Stimulated activated CD4-positive, alpha-beta T cell treated with anti-CD3 and anti-CD28 coated beads, Interleukin-4, amount 100 ng/mL, for 4 hours (primary cell): ENCODE results near the gene TMEM178B.
"Not testable (repeated sequence)": the region's sequence is repeated elsewhere in the genome, so short reads cannot be mapped to it uniquely, and the experiment has no call there.

Source experiments
- DNase-seq, 2 experiments: peaks; one replicate each; pipeline ENCODE4 v3.0.0-alpha.2; 2020

The TMEM178B gene

GRCh38 chr7:141322383-141322782 lies 248.5 kb downstream of the TMEM178B start:
- no peak for DNase-seq

DNA sequence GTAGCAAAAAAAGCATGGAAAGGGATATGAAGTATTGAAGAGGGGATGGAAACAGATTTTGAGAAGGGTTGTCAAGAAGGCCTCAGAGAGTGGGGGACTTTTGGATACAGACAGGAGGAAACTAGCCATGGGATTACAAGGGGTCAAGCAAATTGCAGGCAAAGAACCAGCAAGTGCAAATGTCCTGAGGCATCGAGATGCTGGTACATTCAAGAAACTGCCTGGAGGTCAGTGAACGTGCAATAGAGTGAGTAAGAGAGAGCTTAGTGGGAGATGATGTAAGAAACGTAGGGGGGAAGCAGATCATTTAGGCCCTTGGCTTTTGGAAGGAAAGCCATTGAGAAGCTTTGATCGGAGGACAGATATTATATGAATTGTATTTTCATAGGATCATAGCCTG lies 250.0 kb downstream of the TMEM178B start:
- DNase-seq = no peak

GRCh38 chr7:141324870-141325269 lies 251.0 kb downstream of the TMEM178B start:
- no peak for DNase-seq

- DNase-seq = no peak
Measured at GRCh38 chr7:141325275-141325674, 251.4 kb downstream of the TMEM178B start.

GRCh38 chr7:141328290-141328689 lies 254.4 kb downstream of the TMEM178B start:
- DNase-seq = no peak

GRCh38 chr7:141330285-141330684 lies 256.4 kb downstream of the TMEM178B start:
- not testable (repeated sequence) for DNase-seq

DNA sequence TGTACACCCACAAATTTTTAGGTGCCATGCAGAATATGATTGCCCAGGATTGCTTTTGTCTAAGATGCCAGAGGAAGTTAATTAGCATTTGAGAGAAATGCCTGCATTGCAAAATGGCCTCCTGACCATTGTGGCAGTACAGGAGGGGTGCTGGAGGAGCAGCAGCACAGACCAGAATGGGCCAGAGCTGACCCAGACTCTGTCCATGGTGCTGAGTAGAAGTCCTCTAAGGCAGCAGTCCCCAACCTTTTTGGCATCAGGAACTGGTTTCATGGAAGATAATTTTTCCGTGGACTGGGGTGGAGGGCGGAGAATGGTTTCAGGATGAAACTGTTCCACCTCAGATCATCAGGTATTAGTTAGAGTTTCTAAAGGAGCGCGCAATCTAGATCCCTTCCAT lies 259.6 kb downstream of the TMEM178B start:
- no peak for DNase-seq

GRCh38 chr7:141335164-141335563 lies 261.3 kb downstream of the TMEM178B start:
- no peak for DNase-seq

DNA sequence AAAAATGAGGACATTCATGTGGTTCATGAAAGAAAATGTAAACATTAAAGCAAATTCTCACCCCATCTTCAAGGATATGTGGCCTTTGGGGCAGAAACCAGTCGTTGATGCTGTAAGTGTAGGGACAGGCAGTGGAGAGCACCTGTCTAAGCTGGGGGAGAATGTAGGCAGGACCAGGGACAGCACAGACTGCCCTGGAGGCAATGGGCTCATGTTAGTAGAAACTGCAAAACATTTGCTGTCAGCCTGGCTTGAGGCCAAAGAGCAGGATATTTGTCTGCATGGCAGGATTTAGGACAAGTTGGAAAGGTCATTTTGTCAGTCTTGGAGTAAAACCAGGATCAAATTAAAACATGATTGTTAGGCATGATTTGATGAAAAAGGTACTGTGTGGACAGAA lies 265.7 kb downstream of the TMEM178B start:
- no peak for DNase-seq

GRCh38 chr7:141340991-141341390 lies 267.1 kb downstream of the TMEM178B start:
- no peak for DNase-seq

GRCh38 chr7:141342621-141343408 lies 269.0 kb downstream of the TMEM178B start:
- no peak for DNase-seq

DNA sequence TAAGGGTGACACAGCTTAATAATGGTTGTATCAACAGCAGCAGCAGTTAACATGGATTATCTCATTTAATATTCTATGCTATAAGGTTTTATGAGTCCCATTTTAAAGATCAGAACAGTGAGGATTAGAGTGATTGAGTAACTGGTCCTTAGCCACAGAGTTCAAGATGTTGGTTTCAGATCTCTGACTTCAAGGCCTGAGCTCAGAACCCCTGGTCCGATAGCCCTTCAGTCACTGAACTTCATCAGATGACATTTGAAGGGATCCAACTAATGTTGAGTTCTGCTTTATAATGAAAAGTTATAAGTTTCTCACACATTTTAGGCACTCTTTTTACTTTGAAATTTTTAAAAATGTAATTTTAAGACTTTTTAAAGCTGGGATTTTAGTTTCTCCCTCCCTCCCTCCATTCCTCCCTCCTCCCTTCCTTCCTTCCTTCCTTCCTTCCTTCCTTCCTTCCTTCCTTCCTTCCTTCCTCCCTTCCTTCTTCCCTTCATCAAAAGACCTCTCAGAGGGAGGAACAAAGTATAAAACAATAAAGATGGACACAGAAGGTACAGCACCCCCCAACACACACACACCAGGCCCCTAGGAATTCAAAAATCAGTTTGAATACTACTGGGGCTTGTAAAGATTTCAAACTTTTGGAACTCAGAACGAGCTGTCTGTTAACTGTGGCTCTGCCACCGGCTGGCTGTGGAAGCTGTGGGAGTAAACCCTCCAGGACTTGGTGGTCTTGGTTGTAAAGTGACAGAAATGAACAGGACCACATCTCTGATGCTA lies 270.5 kb downstream of the TMEM178B start:
- DNase-seq = no peak

GRCh38 chr7:141348728-141349127 lies 274.9 kb downstream of the TMEM178B start:
- no peak for DNase-seq

DNA sequence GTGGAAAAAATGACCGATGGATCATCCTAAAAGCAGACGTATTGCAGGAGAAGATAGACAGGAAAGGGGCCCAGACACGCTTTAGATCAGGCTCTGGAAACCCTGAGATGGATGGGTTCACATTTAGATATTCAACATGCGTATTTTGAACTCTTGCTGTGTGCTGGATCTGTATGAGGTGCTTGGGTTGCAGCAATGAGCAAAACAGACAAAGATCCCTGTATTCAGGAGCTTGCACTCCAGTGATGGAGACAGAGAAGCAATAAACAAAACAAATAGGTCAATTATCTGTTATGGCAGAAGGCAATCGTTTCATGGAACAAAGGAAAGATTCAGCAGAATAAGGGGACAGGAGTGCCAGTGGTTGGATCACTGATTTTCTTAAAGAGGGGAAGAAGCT lies 275.5 kb downstream of the TMEM178B start:
- no peak for DNase-seq

- DNase-seq = no peak
Measured at GRCh38 chr7:141349804-141350203, 275.9 kb downstream of the TMEM178B start.

DNA sequence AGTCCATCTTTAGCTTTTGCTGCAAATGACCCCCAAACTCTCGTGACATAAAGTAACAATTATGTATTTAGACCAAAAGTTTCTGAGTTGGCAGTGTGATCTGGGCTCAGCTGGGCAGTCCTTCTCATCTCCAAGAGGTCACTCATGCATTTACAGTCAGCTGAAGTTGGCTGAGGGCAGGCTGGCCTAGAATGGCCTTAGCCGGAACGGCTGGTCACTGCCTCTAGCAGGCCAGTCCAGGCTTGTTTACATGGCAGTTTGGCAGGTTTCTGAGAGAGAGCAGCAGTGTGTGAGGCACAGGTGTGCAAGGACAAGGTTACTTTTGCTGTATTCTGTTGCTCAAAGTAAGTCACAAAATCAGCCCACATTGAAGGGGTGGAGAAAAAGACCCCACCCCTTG lies 277.3 kb downstream of the TMEM178B start:
- DNase-seq = no peak

DNA sequence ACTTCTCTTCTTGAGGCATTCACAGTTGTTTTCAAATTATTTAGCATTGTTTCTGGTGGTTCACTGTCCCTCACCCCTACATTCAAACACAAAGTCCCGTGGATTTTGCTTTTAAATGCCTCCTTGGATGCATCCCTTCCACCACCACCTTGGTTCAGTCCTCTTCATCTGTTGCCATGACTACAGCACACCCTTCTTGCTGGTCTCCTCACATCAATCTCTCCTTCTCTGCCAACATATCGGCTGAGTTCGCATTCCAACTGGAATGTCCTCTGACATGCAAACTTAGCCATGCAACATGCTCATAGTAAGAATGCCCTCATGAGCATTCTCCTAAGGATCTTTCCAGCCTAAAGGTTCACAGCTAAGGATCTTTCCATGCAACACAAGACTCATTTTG lies 279.1 kb downstream of the TMEM178B start:
- no peak for DNase-seq

DNA sequence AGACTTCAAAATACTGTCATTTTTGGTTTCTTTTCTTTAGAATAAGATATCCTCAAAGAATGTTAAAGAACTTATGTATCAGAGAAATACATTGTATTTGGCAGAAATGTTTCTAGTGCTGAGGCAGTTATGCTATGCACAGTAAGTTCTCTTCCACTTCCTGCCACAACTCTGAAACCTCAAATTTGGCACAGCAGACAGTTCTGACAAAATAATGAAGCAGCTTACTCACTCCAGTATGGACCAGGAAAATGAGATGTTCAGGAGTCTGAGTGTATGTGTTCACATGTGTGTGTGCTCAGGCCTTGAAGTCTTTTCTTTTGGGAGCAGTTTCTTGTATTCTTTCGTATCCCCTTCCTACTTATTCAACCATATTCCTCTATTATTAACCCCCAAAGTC lies 280.4 kb downstream of the TMEM178B start:
- DNase-seq = no peak

GRCh38 chr7:141355032-141355431 lies 281.2 kb downstream of the TMEM178B start:
- DNase-seq = no peak

GRCh38 chr7:141356161-141356560 lies 282.3 kb downstream of the TMEM178B start:
- DNase-seq = no peak

GRCh38 chr7:141358386-141358785 lies 284.5 kb downstream of the TMEM178B start:
- DNase-seq = no peak

DNA sequence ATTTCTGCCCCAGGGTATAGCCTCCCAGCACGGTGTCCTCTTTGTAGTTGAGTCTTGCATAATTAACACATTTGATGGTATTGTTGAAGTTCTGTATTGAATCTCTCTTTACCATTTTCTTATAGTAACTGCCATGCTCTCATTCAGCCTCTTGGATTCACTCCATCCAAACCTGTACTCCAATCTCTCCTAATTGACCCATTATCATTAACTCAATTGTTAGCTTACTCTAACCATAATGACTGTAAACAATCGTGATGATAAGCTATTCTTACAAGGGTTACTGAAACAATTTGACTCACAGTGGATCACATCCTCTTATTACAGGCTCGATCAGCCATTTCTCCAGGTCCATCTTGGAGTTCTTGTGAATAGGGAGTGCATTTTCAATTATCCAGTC lies 285.4 kb downstream of the TMEM178B start:
- no peak for DNase-seq

DNA sequence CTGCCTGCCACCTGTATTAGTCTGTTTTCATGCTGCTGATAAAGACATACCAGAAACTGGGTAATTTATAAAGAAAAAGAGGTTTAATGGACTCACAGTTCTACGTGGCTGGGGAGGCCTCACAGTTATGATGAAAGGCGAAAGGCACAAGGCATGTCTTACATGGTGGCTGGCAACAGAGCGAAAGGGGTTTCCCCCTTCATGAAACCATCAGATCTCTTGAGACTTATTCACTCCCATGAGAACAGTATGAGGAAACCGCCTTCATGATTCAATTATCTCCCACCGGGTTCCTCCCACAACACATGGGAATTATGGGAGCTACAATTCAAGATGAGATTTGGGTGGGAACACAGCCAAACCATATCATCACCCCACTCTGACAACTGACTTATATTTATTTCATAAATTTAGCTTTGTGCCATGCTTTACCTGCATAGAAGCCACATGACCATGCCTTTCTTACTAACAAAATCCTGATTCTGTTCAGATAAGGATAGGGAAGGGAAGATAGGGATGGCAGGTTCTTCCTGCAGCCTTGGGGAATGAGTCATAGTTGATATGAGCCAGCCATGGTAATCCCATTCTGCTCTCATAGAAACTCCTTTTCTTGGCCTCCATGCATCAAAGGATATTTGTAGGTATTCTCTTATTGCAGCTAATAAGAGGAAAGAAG lies 286.0 kb downstream of the TMEM178B start:
- DNase-seq = no peak

DNA sequence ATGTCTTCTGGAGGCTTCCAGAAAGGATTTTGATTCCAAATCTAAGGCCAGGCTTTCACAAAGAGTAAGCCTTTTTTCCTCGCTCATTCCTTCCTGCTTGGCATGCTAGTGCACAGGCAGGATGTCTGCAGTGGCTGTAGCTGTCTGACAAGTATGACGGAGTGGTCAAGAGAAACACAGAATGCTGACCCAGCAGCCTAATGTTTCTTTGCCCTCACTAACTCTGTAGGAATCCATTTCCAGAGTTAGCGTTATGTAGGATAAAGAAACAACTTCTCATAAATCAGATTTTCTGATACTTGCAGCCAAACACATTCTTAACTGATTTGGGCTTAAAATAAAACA lies 286.5 kb downstream of the TMEM178B start:
- DNase-seq = no peak
